ENCODE data around the gene SLX1A. TPM values are rescaled to one million over a fixed set of nuclear protein-coding genes. Genes with fewer than 3 reads are reported as not detected.
"Not testable (repeated sequence)": the region's sequence is repeated elsewhere in the genome, so short reads cannot be mapped to it uniquely, and the experiment has no call there.

The SLX1A gene
- total and polyA plus RNA-seq, 8 donors, result 2.3 to 86.9 (median 50.5) TPM

GRCh38 chr16:30173054-30173453, 20.6 kb upstream of the SLX1A start:
- H3K36me3 ChIP-seq, result no peaks in the 10 kb centered on the region
- H3K4me1 ChIP-seq, result no peaks in the 10 kb centered on the region
- no peak overlapping the region for H3K4me3 ChIP-seq
- no peak for DNase-seq
- TF ChIP-seq POLR2AphosphoS5 (IDR thresholded peaks at IDR 0.05), result no peak
- TF ChIP-seq POLR2A (IDR thresholded peaks at IDR 0.05), result no peak
- no peak for TF ChIP-seq CTCF (IDR thresholded peaks at IDR 0.05)
- no peak for TF ChIP-seq EP300 (IDR thresholded peaks at IDR 0.05)
- intact Hi-C loops (cut with DNase I; ENCODE audit: low total_unique reads), result no loop called here
- 78 to 92% (median 86%) methylated on average over 7 of the region's 7 CpGs for WGBS, 5 donors
- H3K27ac ChIP-seq, result no peak overlapping the region
- H3K27me3 ChIP-seq, result no peaks in the 10 kb centered on the region
- no peaks in the 10 kb centered on the region for H3K9me3 ChIP-seq

- H3K4me1 ChIP-seq; H3K4me3 ChIP-seq; H3K36me3 ChIP-seq; H3K27me3 ChIP-seq; H3K27ac ChIP-seq; H3K9me3 ChIP-seq; intact Hi-C loops (cut with DNase I; ENCODE audit: low total_unique reads); DNase-seq: not testable (repeated sequence)
- WGBS, 5 donors, result 81 to 93% (median 90%) methylated on average over 6 of the region's 6 CpGs
Observed at GRCh38 chr16:30176876-30177275, 16.8 kb upstream of the SLX1A start.

GRCh38 chr16:30179195-30179594, 14.5 kb upstream of the SLX1A start:
- no peak for TF ChIP-seq CTCF (IDR thresholded peaks at IDR 0.05)
- TF ChIP-seq EP300 (IDR thresholded peaks at IDR 0.05), result no peak
- TF ChIP-seq POLR2A (IDR thresholded peaks at IDR 0.05), result no peak
- TF ChIP-seq POLR2AphosphoS5 (IDR thresholded peaks at IDR 0.05), result no peak
- DNase-seq, result no peak
- H3K27me3 ChIP-seq, result no peaks in the 10 kb centered on the region
- no peak overlapping the region for H3K4me3 ChIP-seq
- H3K36me3 ChIP-seq, result no peaks in the 10 kb centered on the region
- H3K4me1 ChIP-seq, result peaks cover 7 to 23% (median 16%) of the 10 kb centered on the region in 4 donors
- H3K9me3 ChIP-seq, result no peaks in the 10 kb centered on the region
- no peak overlapping the region for H3K27ac ChIP-seq
- WGBS, 5 donors, result 95 to 98% (median 96%) methylated on average over 4 of the region's 4 CpGs
- intact Hi-C loops (cut with DNase I; ENCODE audit: low total_unique reads), result no loop called here

GRCh38 chr16:30179931-30180330, 13.7 kb upstream of the SLX1A start:
- H3K4me3 ChIP-seq, result no peak overlapping the region
- H3K27ac ChIP-seq, result no peak overlapping the region
- H3K9me3 ChIP-seq, result no peaks in the 10 kb centered on the region
- no peak for TF ChIP-seq EP300 (IDR thresholded peaks at IDR 0.05)
- no peak for TF ChIP-seq CTCF (IDR thresholded peaks at IDR 0.05)
- no peak for TF ChIP-seq POLR2AphosphoS5 (IDR thresholded peaks at IDR 0.05)
- TF ChIP-seq POLR2A (IDR thresholded peaks at IDR 0.05), result no peak
- intact Hi-C loops (cut with DNase I; ENCODE audit: low total_unique reads), result no loop called here
- H3K27me3 ChIP-seq, result no peaks in the 10 kb centered on the region
- H3K4me1 ChIP-seq, result peaks cover 7 to 23% (median 19%) of the 10 kb centered on the region in 4 donors
- WGBS, 5 donors, result 93 to 96% (median 94%) methylated on average over 8 to 9 of the region's 9 CpGs
- DNase-seq, result no peak
- no peaks in the 10 kb centered on the region for H3K36me3 ChIP-seq

GRCh38 chr16:30180741-30181140, 12.9 kb upstream of the SLX1A start:
- WGBS, 5 donors, result 67 to 85% (median 74%) methylated on average over 3 of the region's 3 CpGs

More at GRCh38 chr16:30180741-30181140, 12.9 kb upstream of the SLX1A start:
- Histone ChIP-seq H3K4me3 (no peak overlapping the region), H3K27me3 (no peaks in the 10 kb centered on the region), H3K36me3 (no peaks in the 10 kb centered on the region), H3K9me3 (no peaks in the 10 kb centered on the region), H3K27ac (no peak overlapping the region), H3K4me1 (peaks cover 7 to 23% (median 19%) of the 10 kb centered on the region in 4 donors)
- intact Hi-C loops (cut with DNase I; ENCODE audit: low total_unique reads), result no loop called here
- TF ChIP-seq CTCF (IDR thresholded peaks at IDR 0.05), result no peak
- TF ChIP-seq EP300 (IDR thresholded peaks at IDR 0.05), result no peak
- no peak for TF ChIP-seq POLR2A (IDR thresholded peaks at IDR 0.05)
- TF ChIP-seq POLR2AphosphoS5 (IDR thresholded peaks at IDR 0.05), result no peak
- no peak for DNase-seq

Data from stomach (tissue), 9 donors.